ENCODE data around the gene REV1. TPM values are rescaled to one million over a fixed set of nuclear protein-coding genes. Genes with fewer than 3 reads are reported as not detected.

The REV1 gene
- total and polyA plus RNA-seq, 9 of the 15 experiments (the other 6 are each of a cell fraction or from before 2014, with no cell fraction given): 12.8 to 54.4 (median 29.6) TPM

GRCh38 chr2:99472600-99472960 lies 17.2 kb downstream of the REV1 start (continued):
- no peak for TF ChIP-seq RERE (CRISPR knock-in tag; IDR thresholded peaks at IDR 0.05; ENCODE audit: borderline replicate concordance)

GRCh38 chr2:99471654-99472599 lies 17.9 kb downstream of the REV1 start:
- Histone ChIP-seq H3K27me3 (ENCODE audit: control insufficient read depth in 2 of 2, insufficient read depth in 2 of 2, low read length in 2 of 2) (no peaks in the 10 kb centered on the region), H3K36me3 (ENCODE audit: control insufficient read depth, insufficient read depth, low read length) (peaks cover 8% of the 10 kb centered on the region; the same call in 1 of the 3 replicates), H3K79me2 (ENCODE audit: control insufficient read depth, insufficient read depth, low read length) (peaks cover 97% of the 10 kb centered on the region), H3K4me1 (replicated peaks in 1 of 2; ENCODE audit: control insufficient read depth in 2 of 2, insufficient read depth in 2 of 2, low read length in 2 of 2) (peaks cover 14% of the 10 kb centered on the region in 2 experiments; a peak in 4 of 5 replicates), H3K27ac (ENCODE audit: extremely low read depth, low read depth, low read length) (peak overlapping the region; percentile 15; the same call in 1 of the 3 replicates), H3K4me2 (ENCODE audit: insufficient read depth, low read length) (no peak overlapping the region), H3K9me1 (ENCODE audit: control insufficient read depth, insufficient read depth, low read length) (no peaks in the 10 kb centered on the region), H3K4me3 (no peak overlapping the region), H3K9ac (ENCODE audit: insufficient read depth in 1 of 2, low read depth in 2 of 2, low read length in 2 of 2) (no peak overlapping the region), H3K9me3 (replicated peaks; ENCODE audit: control insufficient read depth, insufficient read depth, low read depth, low read length) (0 out of 2 replicates have a peak, but pooled peaks cover 2% of the 10 kb centered on the region), H2AFZ (ENCODE audit: low read depth, low read length) (no peak overlapping the region), H4K20me1 (replicated peaks; ENCODE audit: control insufficient read depth, insufficient read depth, low read length) (peaks cover 5% of the 10 kb centered on the region; the same call in 1 of the 2 replicates)
- no peak for DNase-seq (ENCODE audit: extremely low read depth in 1 of 4, low spot score in 3 of 4)
- in situ Hi-C loops (cut with MboI) (no loop called here), intact Hi-C loops (cut with micrococcal nuclease) (no loop called here)
- peak; percentile 15 for ATAC-seq
- ChIA-PET CTCF (ENCODE audit: low intra/inter-chr PET ratio) (interaction anchor here (0.6 kb wide), 1 partner anchor 10 kb away, joined by 3 read pairs; no protein-coding TSS in a partner anchor), POLR2A (interaction anchor here (1.2 kb wide), 1 partner anchor 10 kb away, joined by 4 read pairs; no protein-coding TSS in a partner anchor)
- no TSS peak for BruUV-seq (replicated peaks)
- no peak for FAIRE-seq
- WGBS (ENCODE audit: insufficient coverage, low coverage, missing lambda C conversion rate): 52% methylated on average over 7 of the region's 7 CpGs
- peak; percentile 34 for TF ChIP-seq MEIS2 (IDR thresholded peaks at IDR 0.05; ENCODE audit: partially characterized antibody)
- TF ChIP-seq RFX5 (IDR thresholded peaks at IDR 0.05; ENCODE audit: low read depth, low read length): peak; percentile 92
- no peak for TF ChIP-seq UBTF (IDR thresholded peaks at IDR 0.05; ENCODE audit: borderline replicate concordance in 1 of 2, low read depth in 2 of 2, low read length in 2 of 2)
- no peak for TF ChIP-seq NELFE (IDR thresholded peaks at IDR 0.05; ENCODE audit: insufficient read depth, insufficient read length)
- no peak for TF ChIP-seq CREBBP (IDR thresholded peaks at IDR 0.05; ENCODE audit: low read depth, low read length)
- no peak for TF ChIP-seq ZNF143 (CRISPR knock-in tag; IDR thresholded peaks at IDR 0.05)
- no peak for TF ChIP-seq SP1 (CRISPR knock-in tag; IDR thresholded peaks at IDR 0.05)
